ENCODE data around the gene MYO1D. TPM values are rescaled to one million over a fixed set of nuclear protein-coding genes. Genes with fewer than 3 reads are reported as not detected.

The MYO1D gene
- total and polyA plus RNA-seq, 7 donors = 6.2 to 184 (median 21.6) TPM

GRCh38 chr17:32846143-32846542, 30.8 kb downstream of the MYO1D start:
- intact Hi-C loops (cut with DNase I) = no loop called here
- Histone ChIP-seq H3K27me3 (no peaks in the 10 kb centered on the region), H3K9me3 (no peaks in the 10 kb centered on the region), H3K36me3 (no peaks in the 10 kb centered on the region), H3K4me1 (no peaks in the 10 kb centered on the region), H3K4me3 (no peak overlapping the region), H3K27ac (no peak overlapping the region)
- TF ChIP-seq POLR2AphosphoS5 (IDR thresholded peaks at IDR 0.05) (no peak), POLR2A (IDR thresholded peaks at IDR 0.05) (no peak)
- 71 to 93% methylated on average over 1 of the region's 1 CpG for WGBS, 2 donors
- no peak for DNase-seq

GRCh38 chr17:32840241-32840640, 36.7 kb downstream of the MYO1D start:
- no peaks in the 10 kb centered on the region for H3K36me3 ChIP-seq
- no peak for DNase-seq
- no peak overlapping the region for H3K27ac ChIP-seq
- H3K4me1 ChIP-seq = no peaks in the 10 kb centered on the region
- H3K27me3 ChIP-seq = no peaks in the 10 kb centered on the region
- no peak for TF ChIP-seq POLR2AphosphoS5 (IDR thresholded peaks at IDR 0.05)
- TF ChIP-seq POLR2A (IDR thresholded peaks at IDR 0.05) = no peak
- TF ChIP-seq EP300 (IDR thresholded peaks at IDR 0.05) = no peak
- TF ChIP-seq, protein P1, sequence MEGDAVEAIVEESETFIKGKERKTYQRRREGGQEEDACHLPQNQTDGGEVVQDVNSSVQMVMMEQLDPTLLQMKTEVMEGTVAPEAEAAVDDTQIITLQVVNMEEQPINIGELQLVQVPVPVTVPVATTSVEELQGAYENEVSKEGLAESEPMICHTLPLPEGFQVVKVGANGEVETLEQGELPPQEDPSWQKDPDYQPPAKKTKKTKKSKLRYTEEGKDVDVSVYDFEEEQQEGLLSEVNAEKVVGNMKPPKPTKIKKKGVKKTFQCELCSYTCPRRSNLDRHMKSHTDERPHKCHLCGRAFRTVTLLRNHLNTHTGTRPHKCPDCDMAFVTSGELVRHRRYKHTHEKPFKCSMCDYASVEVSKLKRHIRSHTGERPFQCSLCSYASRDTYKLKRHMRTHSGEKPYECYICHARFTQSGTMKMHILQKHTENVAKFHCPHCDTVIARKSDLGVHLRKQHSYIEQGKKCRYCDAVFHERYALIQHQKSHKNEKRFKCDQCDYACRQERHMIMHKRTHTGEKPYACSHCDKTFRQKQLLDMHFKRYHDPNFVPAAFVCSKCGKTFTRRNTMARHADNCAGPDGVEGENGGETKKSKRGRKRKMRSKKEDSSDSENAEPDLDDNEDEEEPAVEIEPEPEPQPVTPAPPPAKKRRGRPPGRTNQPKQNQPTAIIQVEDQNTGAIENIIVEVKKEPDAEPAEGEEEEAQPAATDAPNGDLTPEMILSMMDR (IDR thresholded peaks at IDR 0.05) = no peak
- intact Hi-C loops (cut with DNase I) = no loop called here
- no peak overlapping the region for H3K4me3 ChIP-seq
- H3K9me3 ChIP-seq = no peaks in the 10 kb centered on the region
- 54 to 75% methylated on average over 4 of the region's 4 CpGs for WGBS, 2 donors

- WGBS, 2 donors = 86 to 89% methylated on average over 2 of the region's 2 CpGs
- no peaks in the 10 kb centered on the region for H3K4me1 ChIP-seq
- no peaks in the 10 kb centered on the region for H3K36me3 ChIP-seq
- H3K27me3 ChIP-seq = no peaks in the 10 kb centered on the region
- H3K27ac ChIP-seq = no peak overlapping the region
- intact Hi-C loops (cut with DNase I) = no loop called here
- H3K4me3 ChIP-seq = no peak overlapping the region
- no peak for DNase-seq
- H3K9me3 ChIP-seq = no peaks in the 10 kb centered on the region
- TF ChIP-seq, protein P1 (IDR thresholded peaks at IDR 0.05) = no peak
- TF ChIP-seq EP300 (IDR thresholded peaks at IDR 0.05) (no peak), POLR2A (IDR thresholded peaks at IDR 0.05) (no peak), POLR2AphosphoS5 (IDR thresholded peaks at IDR 0.05) (no peak)
Measured at GRCh38 chr17:32836527-32836926, 40.4 kb downstream of the MYO1D start.

GRCh38 chr17:32835291-32835761, 41.6 kb downstream of the MYO1D start:
- no peaks in the 10 kb centered on the region for H3K9me3 ChIP-seq
- no peak overlapping the region for H3K4me3 ChIP-seq
- no peak for DNase-seq
- intact Hi-C loops (cut with DNase I) = no loop called here
- H3K36me3 ChIP-seq = no peaks in the 10 kb centered on the region
- no peaks in the 10 kb centered on the region for H3K4me1 ChIP-seq
- TF ChIP-seq POLR2A (IDR thresholded peaks at IDR 0.05) (no peak), EP300 (IDR thresholded peaks at IDR 0.05) (no peak), POLR2AphosphoS5 (IDR thresholded peaks at IDR 0.05) (no peak)
- TF ChIP-seq, protein P1 (IDR thresholded peaks at IDR 0.05) = no peak
- no peaks in the 10 kb centered on the region for H3K27me3 ChIP-seq
- WGBS, 2 donors = 88 to 93% methylated on average over 2 of the region's 2 CpGs
- H3K27ac ChIP-seq = no peak overlapping the region

DNA sequence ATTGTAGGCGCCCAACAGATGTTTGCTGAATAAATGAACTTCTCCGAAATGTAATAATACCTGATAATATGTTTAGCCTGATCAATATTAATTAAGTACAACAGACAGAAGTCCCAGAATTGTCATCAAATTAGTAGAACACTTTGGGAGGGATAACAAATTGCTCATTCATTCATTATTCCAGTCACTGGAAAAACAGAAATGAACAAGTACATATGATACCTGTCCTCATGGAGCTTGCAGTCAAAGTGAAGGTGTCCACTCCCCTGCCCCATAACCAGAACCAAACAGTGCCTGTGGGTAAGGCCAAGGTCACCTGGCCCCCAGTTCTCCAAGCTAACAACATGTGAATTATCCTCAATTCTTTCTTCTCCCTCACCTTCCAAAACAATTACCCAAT, 42.8 kb downstream of the MYO1D start:
- TF ChIP-seq EP300 (IDR thresholded peaks at IDR 0.05) (no peak), POLR2A (IDR thresholded peaks at IDR 0.05) (no peak)

DNA sequence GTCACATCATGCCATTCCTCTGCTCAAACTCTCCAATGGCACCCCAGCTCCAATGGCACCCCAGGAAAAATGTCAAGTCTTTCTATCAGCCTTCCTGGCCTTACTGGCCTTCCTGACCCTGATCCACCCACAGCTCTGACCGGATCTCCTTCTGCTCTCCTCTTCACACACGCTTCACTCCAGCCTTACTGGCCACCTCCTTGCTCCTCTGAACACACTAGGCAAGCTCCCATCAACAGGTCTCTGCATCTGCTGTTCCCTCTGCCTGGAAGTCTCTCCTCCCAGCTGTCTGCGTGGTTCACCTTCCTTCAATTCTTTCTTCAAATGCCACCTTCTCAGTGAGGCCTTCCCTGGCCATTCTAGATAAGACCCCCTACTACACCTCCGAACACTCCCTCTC, 43.4 kb downstream of the MYO1D start:
- 84 to 96% methylated on average over 4 of the region's 4 CpGs for WGBS, 2 donors
- Histone ChIP-seq H3K36me3 (no peaks in the 10 kb centered on the region), H3K27ac (no peak overlapping the region), H3K4me1 (no peaks in the 10 kb centered on the region), H3K27me3 (no peaks in the 10 kb centered on the region), H3K4me3 (no peak overlapping the region), H3K9me3 (no peaks in the 10 kb centered on the region)
- TF ChIP-seq EP300 (IDR thresholded peaks at IDR 0.05) (no peak), POLR2AphosphoS5 (IDR thresholded peaks at IDR 0.05) (no peak)
- intact Hi-C loops (cut with DNase I) = no loop called here
- DNase-seq = no peak

More for the DNA sequence above, 42.8 kb downstream of the MYO1D start:
- no peak overlapping the region for H3K27ac ChIP-seq
- no peak overlapping the region for H3K4me3 ChIP-seq
- H3K27me3 ChIP-seq = no peaks in the 10 kb centered on the region
- H3K4me1 ChIP-seq = no peaks in the 10 kb centered on the region
- no peak for DNase-seq
- H3K9me3 ChIP-seq = no peaks in the 10 kb centered on the region
- 98 to 99% methylated on average over 2 of the region's 2 CpGs for WGBS, 2 donors
- no peaks in the 10 kb centered on the region for H3K36me3 ChIP-seq
- intact Hi-C loops (cut with DNase I) = no loop called here
